ENCODE results near the gene FBXO11. TPM values are rescaled to one million over a fixed set of nuclear protein-coding genes. Genes with fewer than 3 reads are reported as not detected.

Gene FBXO11
- total and polyA plus RNA-seq, 2 experiments from 2014 or later = 27.4 to 43.5 TPM

- Histone ChIP-seq H3K36me3 (no peaks in the 10 kb centered on the region), H3K4me1 (ENCODE audit: low read depth) (peaks cover 11% of the 10 kb centered on the region), H3K27me3 (no peaks in the 10 kb centered on the region), H3K4me3 (no peak overlapping the region), H3K9me3 (ENCODE audit: low read depth) (no peaks in the 10 kb centered on the region), H3K27ac (no peak overlapping the region)
- no peak for TF ChIP-seq CTCF (IDR thresholded peaks at IDR 0.05; ENCODE audit: low read depth, low read length)
- no peak for DNase-seq (ENCODE audit: low read depth in 1 of 2, low spot score in 1 of 2)
Observed at GRCh38 chr2:47941936-47942335, 35.6 kb upstream of the FBXO11 start.

- Histone ChIP-seq H3K36me3 (no peaks in the 10 kb centered on the region), H3K4me3 (no peak overlapping the region), H3K4me1 (ENCODE audit: low read depth) (no peaks in the 10 kb centered on the region), H3K27me3 (no peaks in the 10 kb centered on the region), H3K27ac (no peak overlapping the region), H3K9me3 (ENCODE audit: low read depth) (no peaks in the 10 kb centered on the region)
- no peak for DNase-seq (ENCODE audit: low read depth in 1 of 2, low spot score in 1 of 2)
- no peak for TF ChIP-seq CTCF (IDR thresholded peaks at IDR 0.05; ENCODE audit: low read depth, low read length)
Observed at GRCh38 chr2:47937677-47938076, 31.4 kb upstream of the FBXO11 start.

- TF ChIP-seq CTCF (IDR thresholded peaks at IDR 0.05; ENCODE audit: low read depth, low read length) = no peak
- Histone ChIP-seq H3K36me3 (no peaks in the 10 kb centered on the region), H3K27me3 (no peaks in the 10 kb centered on the region), H3K4me3 (no peak overlapping the region), H3K4me1 (ENCODE audit: low read depth) (no peaks in the 10 kb centered on the region), H3K27ac (no peak overlapping the region), H3K9me3 (ENCODE audit: low read depth) (no peaks in the 10 kb centered on the region)
- no peak for DNase-seq (ENCODE audit: low read depth in 1 of 2, low spot score in 1 of 2)
Observed at GRCh38 chr2:47935071-47935470, 28.8 kb upstream of the FBXO11 start.

GRCh38 chr2:47918043-47918442, 11.7 kb upstream of the FBXO11 start:
- no peak for TF ChIP-seq CTCF (IDR thresholded peaks at IDR 0.05; ENCODE audit: low read depth, low read length)
- no peaks in the 10 kb centered on the region for H3K4me1 ChIP-seq (ENCODE audit: low read depth)
- no peak overlapping the region for H3K27ac ChIP-seq
- no peak for DNase-seq (ENCODE audit: low read depth in 1 of 2, low spot score in 1 of 2)
- no peaks in the 10 kb centered on the region for H3K27me3 ChIP-seq
- no peaks in the 10 kb centered on the region for H3K36me3 ChIP-seq
- no peaks in the 10 kb centered on the region for H3K9me3 ChIP-seq (ENCODE audit: low read depth)
- H3K4me3 ChIP-seq = no peak overlapping the region

GRCh38 chr2:47917276-47917961, 11.1 kb upstream of the FBXO11 start:
- no peak for DNase-seq (ENCODE audit: low read depth in 1 of 2, low spot score in 1 of 2)
- no peaks in the 10 kb centered on the region for H3K4me1 ChIP-seq (ENCODE audit: low read depth)
- no peak overlapping the region for H3K27ac ChIP-seq
- no peaks in the 10 kb centered on the region for H3K36me3 ChIP-seq
- no peak for TF ChIP-seq CTCF (IDR thresholded peaks at IDR 0.05; ENCODE audit: low read depth, low read length)
- H3K4me3 ChIP-seq = no peak overlapping the region
- H3K9me3 ChIP-seq (ENCODE audit: low read depth) = no peaks in the 10 kb centered on the region
- no peaks in the 10 kb centered on the region for H3K27me3 ChIP-seq
